ENCODE data around the gene SCARF2.
"Not testable (repeated sequence)": the region's sequence is repeated elsewhere in the genome, so short reads cannot be mapped to it uniquely, and the experiment has no call there.

Gene SCARF2

GRCh38 chr22:20412474-20413216, 25.0 kb downstream of the SCARF2 start:
- DNase-seq (ENCODE audit: low read depth in 2 of 2, low spot score in 1 of 2): no peak

GRCh38 chr22:20409385-20409784, 28.2 kb downstream of the SCARF2 start:
- not testable (repeated sequence) for DNase-seq (ENCODE audit: low read depth in 2 of 2, low spot score in 1 of 2)

- no peak for DNase-seq (ENCODE audit: low read depth in 2 of 2, low spot score in 1 of 2)
Measured at GRCh38 chr22:20408891-20409290, 28.7 kb downstream of the SCARF2 start.

GRCh38 chr22:20407829-20408228, 29.8 kb downstream of the SCARF2 start:
- no peak for DNase-seq (ENCODE audit: low read depth in 2 of 2, low spot score in 1 of 2)

- no peak for DNase-seq (ENCODE audit: low read depth in 2 of 2, low spot score in 1 of 2)
Measured at GRCh38 chr22:20406686-20407408, 30.8 kb downstream of the SCARF2 start.

- no peak for DNase-seq (ENCODE audit: low read depth in 2 of 2, low spot score in 1 of 2)
Measured at GRCh38 chr22:20405931-20406685, 31.5 kb downstream of the SCARF2 start.

- no peak for DNase-seq (ENCODE audit: low read depth in 2 of 2, low spot score in 1 of 2)
Measured at GRCh38 chr22:20405291-20405930, 32.2 kb downstream of the SCARF2 start.

- DNase-seq (ENCODE audit: low read depth in 2 of 2, low spot score in 1 of 2): no peak
Measured at GRCh38 chr22:20404881-20405280, 32.7 kb downstream of the SCARF2 start.

- DNase-seq (ENCODE audit: low read depth in 2 of 2, low spot score in 1 of 2): no peak
Measured at GRCh38 chr22:20403779-20404140, 33.9 kb downstream of the SCARF2 start.

- no peak for DNase-seq (ENCODE audit: low read depth in 2 of 2, low spot score in 1 of 2)
Measured at GRCh38 chr22:20402960-20403778, 34.5 kb downstream of the SCARF2 start.

- no peak for DNase-seq (ENCODE audit: low read depth in 2 of 2, low spot score in 1 of 2)
Measured at GRCh38 chr22:20401376-20402014, 36.1 kb downstream of the SCARF2 start.

- no peak for DNase-seq (ENCODE audit: low read depth in 2 of 2, low spot score in 1 of 2)
Measured at GRCh38 chr22:20400606-20401375, 36.8 kb downstream of the SCARF2 start.

GRCh38 chr22:20399866-20400605, 37.6 kb downstream of the SCARF2 start:
- DNase-seq (ENCODE audit: low read depth in 2 of 2, low spot score in 1 of 2): no peak

GRCh38 chr22:20398420-20398819, 39.2 kb downstream of the SCARF2 start:
- DNase-seq (ENCODE audit: low read depth in 2 of 2, low spot score in 1 of 2): no peak

GRCh38 chr22:20397498-20397897, 40.1 kb downstream of the SCARF2 start:
- DNase-seq (ENCODE audit: low read depth in 2 of 2, low spot score in 1 of 2): no peak

- DNase-seq (ENCODE audit: low read depth in 2 of 2, low spot score in 1 of 2): no peak
Measured at GRCh38 chr22:20396639-20397038, 41.0 kb downstream of the SCARF2 start.

GRCh38 chr22:20395907-20396287, 41.7 kb downstream of the SCARF2 start:
- no peak for DNase-seq (ENCODE audit: low read depth in 2 of 2, low spot score in 1 of 2)

GRCh38 chr22:20395181-20395906, 42.3 kb downstream of the SCARF2 start:
- no peak for DNase-seq (ENCODE audit: low read depth in 2 of 2, low spot score in 1 of 2)

All from stimulated activated CD8-positive, alpha-beta memory T cell treated with anti-CD3 and anti-CD28 coated beads, Interleukin-4, amount 100 ng/mL, for 1 hour (primary cell).